Measurements from ENCODE around the gene CNPPD1.

CNPPD1 gene

DNA sequence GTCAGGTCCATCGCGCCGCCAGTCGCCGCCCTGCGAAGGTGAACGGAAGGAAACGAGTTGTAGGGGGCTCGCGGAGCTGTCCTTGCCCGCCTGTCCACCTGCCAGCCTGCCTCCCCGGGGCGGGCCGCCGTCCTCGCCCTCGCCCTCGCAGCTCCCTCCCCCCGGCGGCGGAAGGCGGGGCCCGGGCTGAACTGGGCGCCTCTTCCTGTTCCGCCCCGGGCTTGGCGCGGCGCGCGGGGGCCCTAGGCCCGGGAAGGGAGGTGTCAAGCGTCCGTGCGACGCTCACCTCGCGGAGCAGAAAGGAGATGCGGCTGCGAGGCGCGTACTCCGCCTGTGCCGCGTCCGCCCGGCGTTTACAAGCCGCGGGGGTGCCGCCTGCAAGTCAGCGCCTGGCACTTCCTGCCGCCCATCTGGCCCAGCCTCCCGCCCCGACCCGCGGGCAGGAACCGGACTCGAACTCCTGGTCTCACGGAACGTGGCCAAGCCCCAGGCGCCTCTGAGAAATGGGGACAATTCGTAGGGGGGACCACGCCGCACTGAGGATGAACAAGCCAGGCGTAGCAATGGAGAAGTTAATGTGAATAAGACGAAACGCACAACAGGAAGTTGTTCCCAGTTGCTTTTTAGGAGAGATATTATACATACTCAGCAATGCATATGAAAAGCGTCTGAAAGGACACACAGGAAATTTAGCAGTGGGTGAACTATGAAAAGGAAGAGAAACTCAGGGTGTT lies at the start of gene CNPPD1:
TSS of gene CNPPD1 (minus strand) at position 108 of the 734 bp plus-strand sequence. CDS start at position 11, 97 bp downstream.
- DNase-seq = peak; percentile 80 to 84

DNA sequence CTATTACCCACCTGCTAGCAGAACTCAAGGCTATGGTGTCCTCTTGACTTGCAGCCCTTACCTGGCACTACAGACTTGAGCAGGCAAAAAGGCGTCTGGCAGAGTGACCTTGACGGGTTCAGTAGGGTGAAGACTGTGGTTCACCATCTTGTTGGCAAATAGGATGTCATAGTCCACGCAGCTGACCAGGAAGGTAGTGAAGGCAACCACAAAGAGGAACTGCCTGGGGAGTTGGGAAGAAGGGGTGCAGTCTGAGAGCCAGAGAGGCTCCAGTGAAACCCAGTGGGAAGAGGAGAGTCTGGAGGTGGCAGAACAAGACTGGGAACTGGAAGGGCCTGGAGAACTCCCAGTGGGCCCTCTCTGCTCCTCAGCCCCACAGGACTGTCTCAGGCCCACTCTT lies 48.6 kb upstream of the CNPPD1 start:
- no peak for DNase-seq

DNA sequence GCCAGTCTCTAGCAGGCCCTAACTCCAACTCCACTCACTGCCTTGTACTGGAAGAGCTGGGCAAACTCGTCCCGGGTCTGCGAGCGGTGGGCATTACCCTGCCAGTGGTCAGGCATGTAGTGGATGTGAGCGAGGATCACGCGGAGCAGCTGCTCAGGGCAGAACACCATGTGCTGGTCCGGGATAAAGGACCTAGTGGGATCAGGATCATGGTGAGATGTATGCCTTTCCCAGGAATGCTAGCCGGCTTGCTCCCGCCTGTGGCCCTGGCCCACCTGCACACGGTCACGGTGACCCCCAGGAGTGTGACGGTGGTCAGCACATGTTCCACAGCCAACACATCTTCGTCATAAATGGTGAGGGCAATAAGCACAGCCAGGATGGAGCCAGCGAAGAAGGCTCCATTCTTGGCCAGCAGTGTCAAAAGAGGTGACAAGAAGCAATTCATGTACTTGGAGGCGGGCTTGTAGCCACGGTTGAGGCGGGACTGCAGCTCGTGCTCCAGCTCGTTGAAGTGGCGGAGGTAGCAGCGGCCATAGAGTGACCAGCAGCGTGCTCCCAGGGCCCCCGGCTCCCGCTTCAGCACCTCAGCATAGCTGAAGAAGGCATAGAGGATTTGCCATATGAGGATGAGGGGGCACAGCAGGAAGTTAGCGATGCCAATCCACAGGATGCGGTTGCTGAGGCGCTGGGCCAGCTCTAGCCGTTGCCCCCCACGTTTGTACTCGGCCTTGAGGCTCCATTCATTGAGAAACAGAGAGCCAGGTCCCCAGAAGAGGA lies 47.3 kb upstream of the CNPPD1 start:
- DNase-seq = no peak

DNA sequence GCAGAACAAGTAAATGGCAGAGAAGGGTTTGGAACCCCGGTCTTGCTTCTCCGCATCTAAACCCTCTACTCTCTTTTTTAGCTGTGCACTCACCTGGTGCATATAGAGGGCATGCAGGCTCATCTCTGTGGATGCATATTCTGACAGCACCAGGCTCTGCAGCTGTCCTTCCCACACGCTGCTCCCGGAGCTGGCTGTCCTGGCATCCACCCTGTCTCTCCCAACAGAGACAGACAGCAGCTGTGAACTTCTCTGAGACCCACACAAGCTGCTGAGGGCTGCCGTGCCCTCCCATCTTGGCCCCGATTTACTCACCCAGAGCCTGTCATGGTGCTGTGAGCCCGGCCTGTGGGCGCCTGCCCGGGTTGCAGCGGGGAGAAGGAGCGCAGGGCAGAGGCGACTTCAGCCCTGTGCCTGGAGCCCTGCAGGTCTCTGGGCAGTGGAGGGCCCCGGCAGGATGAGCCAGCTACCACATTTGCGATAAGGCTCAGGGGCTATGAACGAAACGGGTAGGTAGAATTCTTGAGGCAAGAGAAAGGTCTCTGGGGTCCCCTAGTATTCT lies 45.3 kb upstream of the CNPPD1 start:
- no peak for DNase-seq

DNA sequence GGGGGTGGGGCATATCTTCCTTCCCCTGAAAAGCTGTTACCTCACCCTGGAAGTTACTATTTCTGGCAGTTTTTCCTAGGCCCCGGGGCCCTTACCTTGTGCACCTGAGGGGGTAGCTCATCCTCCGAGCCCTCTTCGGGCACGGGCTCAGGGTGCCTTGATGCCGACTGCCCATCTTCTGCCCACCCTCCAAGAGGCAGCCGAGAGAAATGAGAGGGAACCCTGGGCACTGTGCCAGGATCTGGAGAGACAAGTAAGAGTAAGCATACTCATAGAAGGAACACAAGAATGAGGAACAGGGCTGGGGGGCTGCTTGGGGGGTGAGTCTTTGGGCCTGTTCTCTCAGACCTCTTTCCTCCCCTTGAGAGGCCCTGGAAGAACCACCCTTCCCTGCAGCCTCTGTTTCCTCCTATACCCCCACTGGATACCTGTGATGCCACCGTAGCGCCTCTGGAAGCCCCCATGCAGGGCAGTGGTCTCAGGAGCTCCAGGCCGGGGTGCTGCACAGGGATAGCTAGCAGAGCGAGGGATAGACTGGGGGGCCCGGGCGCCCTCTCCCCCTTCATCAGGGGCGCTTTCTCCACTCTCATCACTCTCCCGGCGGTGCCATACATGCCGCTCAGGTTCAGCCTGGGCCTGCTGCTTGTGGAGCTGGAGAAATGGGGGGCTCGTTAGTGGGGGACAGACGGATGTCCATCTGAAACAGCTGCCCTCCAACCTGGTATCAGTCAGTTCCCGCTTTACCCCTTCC lies 44.1 kb upstream of the CNPPD1 start:
- DNase-seq = no peak

DNA sequence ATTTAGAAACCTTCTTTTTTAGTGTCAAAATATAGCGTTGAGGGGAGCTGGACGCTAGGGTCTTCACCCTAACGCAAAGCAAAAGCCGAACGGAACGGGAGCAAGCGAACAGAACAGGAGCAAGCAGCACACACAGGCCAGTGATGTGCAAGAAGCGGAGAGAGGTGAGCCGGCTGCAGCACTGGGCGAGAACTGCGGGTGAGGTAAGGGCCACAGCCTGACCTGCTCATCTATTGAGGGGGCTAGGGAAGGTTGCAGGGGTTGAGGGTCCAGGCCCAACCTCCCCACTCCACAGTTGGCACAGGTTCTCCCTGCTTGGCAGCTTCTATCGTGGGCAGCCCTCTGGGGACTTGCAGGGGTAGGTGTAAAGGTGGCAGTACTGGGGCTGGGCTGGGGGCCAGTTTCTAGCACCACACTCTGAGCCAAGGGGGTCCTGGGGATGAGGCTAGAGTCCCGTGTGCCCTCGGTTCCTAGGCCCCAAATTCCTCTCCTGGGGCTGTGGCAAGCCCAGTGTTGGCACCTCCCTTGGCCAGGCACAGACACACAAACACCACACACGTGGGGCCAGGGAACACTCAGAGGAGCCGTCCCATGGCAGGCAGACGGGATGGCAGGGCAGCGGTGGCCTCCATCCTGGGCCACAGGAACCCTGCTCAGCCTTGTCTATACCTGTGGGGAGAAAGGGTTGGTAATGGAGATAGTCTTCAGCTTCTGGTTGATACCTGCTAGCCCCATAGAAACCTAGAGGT lies 43.2 kb upstream of the CNPPD1 start:
- no peak for DNase-seq

DNA sequence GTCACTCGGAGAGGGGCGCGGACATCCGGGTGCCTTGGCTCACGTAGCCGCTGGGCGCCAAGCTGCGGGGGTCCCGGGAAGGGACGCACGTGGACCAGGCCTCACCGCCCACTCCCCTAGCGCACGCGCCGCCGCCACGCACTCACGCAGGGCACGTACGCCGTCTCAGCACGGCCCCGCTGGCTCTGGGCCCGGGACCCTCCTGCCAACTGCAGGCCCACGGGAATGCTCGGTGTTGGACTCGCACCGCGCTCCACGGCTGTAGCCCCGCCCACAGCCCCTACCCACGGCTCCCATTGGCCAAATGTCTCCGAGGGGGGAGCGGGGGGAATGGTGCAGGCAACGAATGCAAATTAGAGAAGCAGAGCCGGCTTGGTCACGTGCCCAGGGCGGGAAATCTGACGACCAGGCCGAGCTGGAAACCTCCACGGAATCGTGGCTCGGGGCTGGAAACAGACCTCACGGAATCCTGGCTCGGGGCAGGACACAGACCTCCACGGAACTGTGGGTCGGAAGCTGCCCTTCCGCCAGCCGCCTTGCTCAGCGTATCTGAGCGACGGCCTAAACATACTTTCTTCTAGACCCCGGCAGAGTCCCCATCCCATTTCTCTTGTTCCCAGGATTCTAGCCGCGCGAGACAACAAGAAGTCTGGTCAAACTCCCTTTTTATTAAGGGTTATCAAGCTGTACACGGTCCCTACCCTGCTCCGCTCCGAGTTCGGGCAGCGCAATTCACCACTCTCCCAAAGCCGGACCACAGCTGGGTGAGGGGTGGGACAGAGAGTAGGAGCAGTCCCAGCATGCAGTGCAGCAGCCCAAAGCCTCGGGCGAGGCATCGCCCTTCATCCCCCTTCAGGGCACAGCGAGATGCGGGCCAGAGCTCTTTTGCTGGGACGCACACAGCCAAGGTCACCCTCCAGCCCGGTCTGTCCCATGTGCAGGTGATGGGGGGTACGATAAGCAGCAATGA lies 42.3 kb upstream of the CNPPD1 start, which contains the start of gene ABCB6:
TSS of gene ABCB6 (minus strand) at position 227 of the 970 bp plus-strand sequence. CDS start 285 bp downstream, outside the sequence.
- peak; percentile 78 to 86 for DNase-seq

DNA sequence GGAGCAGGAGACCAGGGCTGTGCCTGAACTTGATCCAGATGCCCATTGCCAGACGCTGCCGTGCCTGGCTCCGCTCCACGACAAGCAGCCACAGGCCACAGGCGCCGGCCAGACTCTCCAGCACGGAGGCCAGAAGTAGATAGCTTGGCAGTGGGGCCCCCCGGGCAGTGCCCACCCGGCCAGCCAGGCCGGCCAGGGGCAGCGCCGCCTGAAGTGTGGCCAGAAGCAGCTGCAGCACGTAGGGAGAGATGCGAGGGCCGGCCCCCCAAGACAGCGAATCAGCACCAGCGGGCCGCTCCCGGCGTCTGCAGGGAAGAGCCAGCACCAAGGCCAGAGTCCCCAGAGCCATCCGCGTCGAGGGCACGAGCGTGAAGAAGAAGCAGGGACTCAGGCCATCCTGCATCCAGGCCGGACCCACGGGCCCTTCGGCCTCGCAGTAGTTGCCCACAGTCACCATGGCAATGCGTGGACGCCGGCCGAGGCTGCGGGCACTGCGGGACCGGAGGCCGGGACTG lies 41.5 kb upstream of the CNPPD1 start:
- DNase-seq = peak; percentile 27 to 30

DNA sequence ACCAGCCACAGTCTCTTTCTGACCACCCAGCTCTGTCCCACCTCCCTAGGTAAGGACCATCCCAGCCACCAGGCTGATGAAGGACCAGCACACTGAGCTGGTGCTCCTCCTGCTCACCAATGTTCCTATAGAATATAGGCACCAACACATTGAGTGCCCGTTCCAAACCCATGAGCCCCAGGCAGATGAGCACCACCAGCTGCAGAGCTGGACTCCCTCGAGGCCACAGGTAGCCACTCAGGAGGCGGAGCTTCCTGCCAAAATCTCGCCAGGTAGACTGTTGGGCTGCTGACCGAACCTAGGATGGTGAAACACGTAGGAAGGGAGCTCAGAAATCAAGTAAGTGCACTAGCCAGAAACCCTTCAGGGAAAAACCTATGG lies 39.8 kb upstream of the CNPPD1 start:
- DNase-seq = no peak

DNA sequence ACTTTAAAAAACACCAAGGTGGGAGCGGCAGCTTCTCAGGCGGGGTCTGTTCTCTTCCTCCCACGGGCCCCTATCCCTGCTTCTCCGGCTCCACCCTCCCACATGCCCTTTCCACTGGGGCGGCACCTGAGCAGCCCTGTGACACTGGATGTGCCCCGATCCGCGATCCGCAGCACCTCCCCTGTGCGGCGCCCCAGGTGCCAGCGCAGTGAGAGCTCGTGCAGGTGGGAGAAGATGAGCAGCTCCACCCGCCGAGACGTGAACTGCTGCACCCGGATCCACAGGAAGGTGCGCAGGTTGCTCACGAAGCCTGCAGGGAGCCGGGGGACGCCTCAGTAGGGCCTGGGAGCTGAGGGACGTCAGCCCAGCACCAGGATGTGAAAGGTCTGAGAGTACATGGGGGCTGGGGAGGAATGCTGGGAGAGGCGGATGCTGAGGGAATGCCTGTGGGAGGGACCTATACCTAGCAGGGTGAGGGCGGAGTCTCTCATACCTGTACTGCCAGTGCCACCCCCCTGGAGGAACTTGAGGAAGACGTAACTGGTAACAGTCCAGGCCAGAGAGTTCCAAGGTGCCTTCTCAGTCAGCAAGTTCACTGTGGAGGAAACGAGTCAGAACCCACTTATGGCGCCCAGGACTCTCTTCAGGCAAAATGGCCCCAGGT lies 39.3 kb upstream of the CNPPD1 start:
- no peak for DNase-seq

DNA sequence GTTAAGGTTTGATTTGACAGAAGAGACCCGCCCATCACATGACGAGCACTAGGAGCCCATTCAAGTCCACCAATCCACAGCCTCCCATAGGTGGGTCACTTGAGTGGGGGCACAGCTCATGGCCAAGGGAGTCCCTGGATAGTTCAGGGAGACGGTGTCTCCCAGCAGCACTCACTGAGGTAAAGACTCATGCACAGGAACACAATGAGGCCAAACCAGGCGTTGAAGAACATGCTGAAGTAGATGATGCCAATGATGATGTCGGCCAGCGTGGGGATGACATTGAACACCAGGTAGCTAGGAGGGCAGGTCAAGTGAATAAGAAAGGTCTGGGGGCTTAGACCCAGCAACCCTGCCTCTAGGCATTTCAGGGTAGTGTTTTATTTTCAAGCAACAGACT lies 38.1 kb upstream of the CNPPD1 start:
- no peak for DNase-seq

DNA sequence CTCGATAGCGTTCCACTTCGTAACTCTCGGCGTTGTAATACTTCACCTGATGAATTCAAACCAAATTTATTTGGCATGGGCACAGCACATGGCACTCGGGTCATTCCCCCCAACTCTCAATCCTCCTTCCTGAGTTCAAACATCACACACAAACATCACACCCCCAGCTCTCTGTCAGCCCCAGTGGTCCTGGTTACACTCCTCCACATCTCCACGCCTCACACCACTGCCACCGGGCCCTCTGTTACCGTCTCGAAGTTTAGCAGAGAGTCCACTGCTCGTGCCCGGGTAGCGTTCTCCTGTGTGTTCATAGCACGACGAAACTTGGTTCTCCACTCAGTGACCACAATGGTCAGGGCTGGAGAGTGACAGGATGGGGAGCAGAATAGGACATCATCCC lies 37.4 kb upstream of the CNPPD1 start:
- no peak for DNase-seq

DNA sequence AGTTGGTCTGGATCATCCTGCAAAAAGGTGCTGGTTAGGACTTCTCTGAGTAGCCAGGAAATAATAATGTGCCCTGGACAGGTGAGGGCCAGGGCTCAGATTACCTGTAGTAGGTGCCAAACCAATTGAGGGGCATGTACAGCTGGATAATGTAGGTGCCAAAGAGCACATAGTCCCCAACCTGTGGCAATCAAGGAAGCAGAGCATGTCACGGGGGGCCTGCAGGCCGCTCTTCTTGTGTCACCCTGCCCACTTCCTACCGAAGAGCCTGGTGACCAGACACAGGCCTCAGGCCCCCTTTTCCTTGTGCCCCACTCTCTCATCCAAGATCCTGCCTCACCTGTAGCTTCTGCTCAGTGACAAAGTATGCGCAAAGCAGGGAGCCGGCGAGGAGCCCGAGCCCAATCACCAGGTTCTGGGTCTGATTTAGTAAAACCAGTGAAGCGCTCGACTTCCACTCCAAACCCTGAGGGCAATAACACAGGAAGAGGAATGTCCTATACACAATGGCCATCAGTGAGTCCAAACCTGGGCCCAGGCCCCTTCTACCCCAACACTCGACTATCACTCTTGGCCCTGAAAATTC lies 36.9 kb upstream of the CNPPD1 start:
- no peak for DNase-seq

DNA sequence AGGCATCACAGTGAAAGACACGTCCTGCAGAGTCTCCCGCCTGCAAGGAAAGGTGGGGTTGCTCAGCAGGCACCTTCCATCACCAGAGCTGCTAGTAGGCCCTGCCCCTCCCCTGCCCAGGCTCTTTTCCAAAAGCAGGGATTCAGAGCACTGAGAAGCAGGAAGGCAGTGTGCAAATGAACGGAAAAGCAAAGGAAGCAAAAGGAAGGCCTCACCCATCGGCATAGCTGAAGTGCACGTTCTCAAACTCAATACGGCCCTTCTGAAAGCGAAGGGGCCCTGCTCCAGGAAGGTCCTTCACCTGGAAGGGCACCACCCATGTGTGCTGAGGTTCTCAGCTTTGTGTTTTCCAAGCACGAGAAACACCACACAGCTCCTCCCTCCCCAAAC lies 36.3 kb upstream of the CNPPD1 start:
- no peak for DNase-seq

DNA sequence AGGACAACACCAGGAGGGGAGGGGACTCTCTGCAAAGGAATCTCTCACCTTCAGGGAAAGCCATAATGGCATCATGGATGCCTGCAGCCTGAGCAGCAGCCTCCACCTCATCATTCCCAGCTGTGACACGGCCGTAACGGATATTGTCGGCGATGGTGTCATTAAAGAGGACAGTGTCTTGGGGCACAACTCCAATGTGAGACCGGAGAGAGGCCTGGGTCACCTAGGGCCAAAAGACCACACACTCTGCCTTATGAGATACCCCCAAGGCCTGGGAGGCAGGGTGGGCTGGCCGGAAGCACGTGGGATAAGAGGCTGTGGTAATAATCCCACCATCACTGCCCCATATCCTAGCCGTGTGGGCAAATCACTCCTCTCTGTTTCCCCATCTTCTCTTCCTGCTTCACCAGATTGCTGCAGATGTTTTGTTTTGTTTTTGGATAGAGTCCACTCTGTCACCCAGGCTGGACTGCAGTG lies 34.2 kb upstream of the CNPPD1 start:
- no peak for DNase-seq

DNA sequence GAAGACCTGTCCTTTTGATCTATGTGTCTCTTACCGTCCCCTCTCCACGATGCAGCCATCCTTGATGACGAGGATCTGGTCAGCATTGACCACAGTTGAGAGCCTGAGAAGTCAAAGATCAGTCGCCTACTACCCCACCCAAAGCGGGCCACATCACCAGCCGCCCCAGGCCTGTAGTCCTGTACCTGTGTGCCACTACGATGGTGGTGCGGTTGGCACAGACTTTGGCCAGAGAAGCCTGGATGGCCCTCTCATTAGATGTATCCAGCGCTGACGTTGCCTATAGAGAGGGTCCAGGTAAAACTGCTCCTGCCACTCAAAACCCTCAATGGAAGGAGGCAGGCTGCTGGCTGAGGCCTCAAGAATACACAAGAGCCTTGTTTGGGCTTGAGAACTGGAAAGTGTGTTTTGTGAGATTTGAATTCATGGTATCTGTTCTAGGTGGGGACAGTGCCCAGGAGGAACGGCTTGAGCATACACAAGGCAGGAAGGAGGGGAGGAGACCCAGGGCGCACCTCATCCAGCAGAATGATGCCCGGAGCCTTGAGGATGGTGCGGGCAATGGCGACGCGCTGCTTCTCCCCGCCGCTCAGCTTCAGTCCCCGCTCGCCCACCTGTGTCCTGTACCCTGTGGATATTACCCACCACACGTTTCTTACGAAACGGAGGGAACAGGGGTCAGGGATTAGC lies 33.6 kb upstream of the CNPPD1 start:
- DNase-seq = no peak

DNA sequence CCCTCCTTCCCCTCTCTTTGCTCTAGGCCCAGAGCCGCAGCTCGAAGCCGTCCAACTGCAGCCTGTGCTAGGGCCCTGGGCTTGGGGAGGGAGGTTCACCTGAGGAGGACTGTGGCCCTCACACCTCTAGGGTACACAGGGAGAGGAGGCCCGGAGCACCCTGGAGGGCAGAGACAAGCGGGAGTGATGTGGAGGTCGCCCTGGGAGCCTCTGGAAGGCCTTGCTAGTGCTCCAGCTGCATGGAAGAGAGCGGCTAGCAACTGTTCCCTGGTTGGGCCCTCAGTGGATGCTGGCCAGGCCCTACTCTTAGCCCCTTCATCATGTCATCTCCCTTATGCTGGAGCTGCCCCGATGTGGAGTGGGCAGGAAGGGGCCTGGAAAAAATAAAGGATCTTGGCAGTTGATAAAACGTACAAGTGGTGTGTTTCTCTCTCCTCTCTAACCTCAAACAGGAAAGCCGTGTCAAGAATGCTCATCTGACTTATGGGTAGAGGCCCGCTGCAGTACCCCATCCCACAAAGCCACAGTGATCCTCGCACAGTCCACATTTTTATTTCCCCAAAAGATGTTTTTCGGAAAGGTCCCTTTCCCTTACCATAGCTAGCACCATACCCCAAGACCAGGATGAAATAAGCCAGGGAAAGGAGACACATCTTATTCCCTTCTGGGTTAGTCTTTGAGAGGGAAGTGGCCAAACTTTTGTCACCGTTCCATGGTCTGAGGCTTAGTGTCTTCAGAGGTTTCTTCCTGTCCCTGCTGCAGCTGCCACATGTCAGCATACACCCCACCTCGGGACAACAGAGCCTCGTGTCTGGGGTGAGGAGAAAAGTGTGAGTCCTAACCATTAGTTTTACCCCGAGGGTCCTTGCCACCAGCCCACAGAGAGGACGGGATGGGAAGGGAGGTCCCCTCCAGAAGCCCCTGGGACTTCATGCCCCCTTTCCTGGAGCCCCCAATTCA lies 32.8 kb upstream of the CNPPD1 start:
- no peak for DNase-seq

Measured in stimulated activated CD4-positive, alpha-beta T cell treated with anti-CD3 and anti-CD28 coated beads, Interleukin-2, amount 100 ng/mL, for 48 hours (primary cell).